ENCODE measurements around the gene IFI30. TPM values are rescaled to one million over a fixed set of nuclear protein-coding genes. Genes with fewer than 3 reads are reported as not detected.

IFI30 gene
- total RNA-seq, 1 donor = 24.2 TPM

DNA sequence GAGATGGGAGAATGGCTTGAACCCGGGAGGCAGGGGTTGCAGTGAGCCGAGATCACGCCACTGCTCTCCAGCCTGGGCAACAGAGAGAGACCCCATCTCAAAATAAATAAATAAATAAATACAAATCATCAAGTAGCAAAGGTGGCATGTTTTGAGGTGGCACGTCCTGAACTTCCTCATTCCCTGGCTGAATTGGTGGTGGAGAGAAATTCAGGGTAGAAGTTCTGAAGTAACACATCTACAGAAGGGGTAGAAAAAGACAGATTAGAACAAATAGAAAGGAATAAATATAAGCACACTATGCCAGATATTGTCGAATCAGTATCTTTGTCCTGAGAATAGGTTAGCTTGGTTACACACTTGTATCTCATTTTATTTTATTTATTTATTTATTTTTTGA, 6.3 kb downstream of the IFI30 start:
- DNase-seq (ENCODE audit: low read depth) = no peak
- no peak for TF ChIP-seq CTCF (IDR thresholded peaks at IDR 0.05; ENCODE audit: insufficient read depth, low read depth, low read length)
- no peak overlapping the region for H3K4me3 ChIP-seq (ENCODE audit: low read depth, low read length)

- no peak for TF ChIP-seq CTCF (IDR thresholded peaks at IDR 0.05; ENCODE audit: insufficient read depth, low read depth, low read length)
- no peak for DNase-seq (ENCODE audit: low read depth)
- H3K4me3 ChIP-seq (ENCODE audit: low read depth, low read length) = no peak overlapping the region
Observed at GRCh38 chr19:18183529-18183928, 9.9 kb downstream of the IFI30 start.

- no peak overlapping the region for H3K4me3 ChIP-seq (ENCODE audit: low read depth, low read length)
- no peak for DNase-seq (ENCODE audit: low read depth)
- no peak for TF ChIP-seq CTCF (IDR thresholded peaks at IDR 0.05; ENCODE audit: insufficient read depth, low read depth, low read length)
Observed at GRCh38 chr19:18185538-18185937, 11.9 kb downstream of the IFI30 start.

DNA sequence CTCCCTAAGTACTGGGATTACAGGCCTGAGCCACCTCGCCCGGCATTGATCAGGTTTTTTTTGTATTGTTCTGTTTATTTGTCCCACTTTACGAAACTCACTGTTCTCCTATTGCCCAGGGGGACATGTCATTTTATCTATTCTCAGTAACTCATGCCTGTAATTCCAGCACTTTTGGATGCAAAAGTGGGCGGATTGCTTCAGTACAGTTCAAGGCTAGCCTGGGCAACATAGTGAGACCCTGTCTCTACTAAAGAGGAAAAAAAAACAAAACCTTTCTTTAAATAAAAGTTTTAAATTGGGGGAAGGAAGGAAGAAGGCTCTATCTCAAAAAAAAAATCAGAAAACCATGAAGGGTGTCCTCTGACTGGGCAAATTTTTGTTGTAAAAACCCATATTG, 16.7 kb downstream of the IFI30 start:
- no peak overlapping the region for H3K4me3 ChIP-seq (ENCODE audit: low read depth, low read length)
- DNase-seq (ENCODE audit: low read depth) = no peak
- no peak for TF ChIP-seq CTCF (IDR thresholded peaks at IDR 0.05; ENCODE audit: insufficient read depth, low read depth, low read length)

GRCh38 chr19:18191640-18192062, 18.0 kb downstream of the IFI30 start:
- H3K4me3 ChIP-seq (ENCODE audit: low read depth, low read length) = peak overlapping the region; percentile 74
- no peak for TF ChIP-seq CTCF (IDR thresholded peaks at IDR 0.05; ENCODE audit: insufficient read depth, low read depth, low read length)
- DNase-seq (ENCODE audit: low read depth) = no peak

DNA sequence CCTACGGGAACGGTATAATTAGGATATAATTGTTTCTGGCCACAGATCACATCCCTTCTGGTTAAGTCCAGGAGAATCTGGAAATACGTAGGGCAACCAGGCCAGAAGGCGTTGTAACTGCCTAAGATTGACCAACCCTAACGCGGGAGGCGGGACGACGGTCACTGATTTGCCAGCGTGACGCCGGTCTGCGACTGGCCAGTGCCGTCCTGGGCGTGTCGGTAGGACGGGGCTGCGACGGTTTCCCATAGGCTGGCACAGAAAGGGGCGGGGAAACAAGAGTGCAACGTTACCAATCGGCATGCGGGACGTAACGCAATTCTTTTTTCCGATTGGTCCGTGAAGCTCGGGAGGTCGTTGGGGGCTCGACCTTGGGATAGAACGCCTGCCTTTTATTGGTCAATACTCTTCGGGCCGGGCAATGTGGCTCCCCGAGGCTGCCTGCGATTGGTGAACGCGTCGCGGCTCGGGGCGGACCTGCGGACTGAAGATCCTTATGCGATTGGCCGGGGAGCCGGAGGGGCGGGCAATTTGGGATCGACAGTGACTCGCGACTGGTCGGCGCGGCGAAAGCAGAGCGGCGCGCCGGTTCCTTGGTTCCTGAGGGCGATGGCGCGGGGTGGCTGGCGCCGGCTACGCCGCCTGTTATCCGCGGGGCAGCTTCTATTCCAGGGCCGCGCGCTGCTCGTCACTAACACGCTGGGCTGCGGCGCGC, 19.2 kb downstream of the IFI30 start, which contains the start of gene MPV17L2:
TSS of gene MPV17L2 (plus strand) at position 546 of the 715 bp plus-strand sequence. CDS start at position 610, 64 bp downstream.
- H3K4me3 ChIP-seq (ENCODE audit: low read depth, low read length) = peak within 1 kb of the TSS; percentile 84
- TF ChIP-seq CTCF (IDR thresholded peaks at IDR 0.05; ENCODE audit: insufficient read depth, low read depth, low read length) = no peak
- DNase-seq (ENCODE audit: low read depth) = peak; percentile 100
